GM13976 (cell line): ENCODE data around the gene NDOR1.

Experiments used
- DNase-seq: peaks from one replicate; pipeline ENCODE4 v3.0.0; 2012; ENCODE audit warnings: low spot score
- CTCF ChIP-seq: IDR thresholded peaks from 2 replicates; pipeline ENCODE4 v1.5.1; 2012; ENCODE audit warnings: borderline replicate concordance, mild to moderate bottlenecking; ENCODE audit not compliant: insufficient read depth; ENCODE audit errors: extremely low read depth, missing control alignments, control extremely low read depth
- in situ Hi-C: fragments of 300-500 bp; cut with MboI; formaldehyde crosslinking; loops from one replicate; pipeline ENCODE4 v1.12.0; 2022; ENCODE audit warnings: low sequenced_read_pairs, mixed read lengths, inconsistent platforms; ENCODE audit not compliant: unreplicated experiment

Gene NDOR1

GRCh38 chr9:137216188-137216965 is 10.9 kb downstream of the NDOR1 start:
- DNase-seq: no peak
- no peak for TF ChIP-seq CTCF
- in situ Hi-C loops: no loop called here

- in situ Hi-C loops: no loop called here
- DNase-seq: no peak
- TF ChIP-seq CTCF: no peak
These were observed 12.0 kb downstream of the NDOR1 start for GRCh38 chr9:137217276-137218211.

- in situ Hi-C loops: no loop called here
- no peak for DNase-seq
- TF ChIP-seq CTCF: no peak
These were observed 12.8 kb downstream of the NDOR1 start for GRCh38 chr9:137218212-137218753.

GRCh38 chr9:137218754-137219271 is 13.3 kb downstream of the NDOR1 start:
- in situ Hi-C loops: no loop called here
- TF ChIP-seq CTCF: no peak
- DNase-seq: no peak

- in situ Hi-C loops: no loop called here
- TF ChIP-seq CTCF: no peak
These were observed 14.3 kb downstream of the NDOR1 start for GRCh38 chr9:137219757-137220316.

GRCh38 chr9:137220317-137221094 is 15.0 kb downstream of the NDOR1 start:
- no peak for DNase-seq
- in situ Hi-C loops: no loop called here
- TF ChIP-seq CTCF: no peak

More at GRCh38 chr9:137219757-137220316, 14.3 kb downstream of the NDOR1 start:
- DNase-seq: no peak
